Left kidney (tissue), 2 donors: ENCODE measurements around the gene ZBTB20. TPM values are rescaled to one million over a fixed set of nuclear protein-coding genes. Genes with fewer than 3 reads are reported as not detected.

Source experiments
- DNase-seq: peaks from one replicate; pipeline ENCODE4 v3.0.0-alpha.2; 2013
- polyA plus RNA-seq: library from polyadenylated mRNA; unstranded; fragments of 120-200 nt; gene quantifications from one replicate; pipeline ENCODE4 v1.2.1, GENCODE V29; 2013; ENCODE audit not compliant: insufficient read length

ZBTB20 gene
- polyA plus RNA-seq, 1 donor, result 5.6 TPM

- no peak for DNase-seq
Measured at GRCh38 chr3:114364806-114365654, 782.1 kb downstream of the ZBTB20 start.

GRCh38 chr3:114363554-114364202 lies 783.4 kb downstream of the ZBTB20 start:
- DNase-seq, result no peak

GRCh38 chr3:114362815-114363214 lies 784.3 kb downstream of the ZBTB20 start:
- DNase-seq, result no peak

- no peak for DNase-seq
Measured at GRCh38 chr3:114361391-114361790, 785.7 kb downstream of the ZBTB20 start.

GRCh38 chr3:114356525-114356924 lies 790.6 kb downstream of the ZBTB20 start:
- DNase-seq, result no peak

GRCh38 chr3:114356066-114356465 lies 791.0 kb downstream of the ZBTB20 start:
- DNase-seq, result no peak

- DNase-seq, result no peak
Measured at GRCh38 chr3:114355653-114356052, 791.4 kb downstream of the ZBTB20 start.

GRCh38 chr3:114351822-114352145 lies 795.3 kb downstream of the ZBTB20 start:
- no peak for DNase-seq

- no peak for DNase-seq
Measured at GRCh38 chr3:114351123-114351821, 795.8 kb downstream of the ZBTB20 start.

GRCh38 chr3:114350690-114351089 lies 796.4 kb downstream of the ZBTB20 start:
- no peak for DNase-seq

- no peak for DNase-seq
Measured at GRCh38 chr3:114350271-114350670, 796.8 kb downstream of the ZBTB20 start.

GRCh38 chr3:114344492-114344891 lies 802.6 kb downstream of the ZBTB20 start:
- no peak for DNase-seq

GRCh38 chr3:114338651-114339357 lies 808.3 kb downstream of the ZBTB20 start:
- no peak for DNase-seq

GRCh38 chr3:114336857-114337256 lies 810.2 kb downstream of the ZBTB20 start:
- no peak for DNase-seq

GRCh38 chr3:114336122-114336697 lies 810.9 kb downstream of the ZBTB20 start:
- no peak for DNase-seq

- DNase-seq, result no peak
Measured at GRCh38 chr3:114333923-114334240, 813.2 kb downstream of the ZBTB20 start.

- no peak for DNase-seq
Measured at GRCh38 chr3:114333180-114333922, 813.7 kb downstream of the ZBTB20 start.

GRCh38 chr3:114332342-114333179 lies 814.5 kb downstream of the ZBTB20 start:
- DNase-seq, result no peak

GRCh38 chr3:114331710-114332109 lies 815.4 kb downstream of the ZBTB20 start:
- no peak for DNase-seq

GRCh38 chr3:114331007-114331406 lies 816.1 kb downstream of the ZBTB20 start:
- no peak for DNase-seq

GRCh38 chr3:114329823-114330222 lies 817.3 kb downstream of the ZBTB20 start:
- DNase-seq, result no peak
